GM12872 (cell line): ENCODE measurements around the gene RAD23B.

Experiments used
- TF ChIP-seq, protein P1 (sequence below): IDR thresholded peaks from 3 replicates; pipeline ENCODE4 v1.5.1; 2011; ENCODE audit warnings: low read depth, mild to moderate bottlenecking, low read length, moderate library complexity; ENCODE audit not compliant: insufficient read depth

The RAD23B gene

DNA sequence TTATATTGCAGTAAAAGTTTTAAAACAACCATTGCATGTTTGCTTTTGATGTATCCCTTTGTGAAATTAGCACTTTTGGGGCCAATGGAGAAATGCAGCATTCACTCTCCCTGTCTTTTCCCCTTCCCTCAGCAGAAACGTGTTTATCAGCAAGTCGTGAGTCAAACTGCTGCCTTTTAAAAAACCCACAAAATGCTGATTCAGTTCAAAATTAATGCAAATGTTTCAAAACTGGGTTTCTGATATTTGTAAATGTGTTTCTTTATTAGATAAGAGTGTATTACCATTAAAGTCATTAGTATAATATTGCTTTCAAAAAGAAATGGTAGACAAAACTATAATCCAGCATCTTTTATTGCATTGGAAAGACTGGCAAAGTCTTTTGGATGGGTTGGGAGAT, 47.3 kb downstream of the RAD23B start:
- TF ChIP-seq, protein P1, sequence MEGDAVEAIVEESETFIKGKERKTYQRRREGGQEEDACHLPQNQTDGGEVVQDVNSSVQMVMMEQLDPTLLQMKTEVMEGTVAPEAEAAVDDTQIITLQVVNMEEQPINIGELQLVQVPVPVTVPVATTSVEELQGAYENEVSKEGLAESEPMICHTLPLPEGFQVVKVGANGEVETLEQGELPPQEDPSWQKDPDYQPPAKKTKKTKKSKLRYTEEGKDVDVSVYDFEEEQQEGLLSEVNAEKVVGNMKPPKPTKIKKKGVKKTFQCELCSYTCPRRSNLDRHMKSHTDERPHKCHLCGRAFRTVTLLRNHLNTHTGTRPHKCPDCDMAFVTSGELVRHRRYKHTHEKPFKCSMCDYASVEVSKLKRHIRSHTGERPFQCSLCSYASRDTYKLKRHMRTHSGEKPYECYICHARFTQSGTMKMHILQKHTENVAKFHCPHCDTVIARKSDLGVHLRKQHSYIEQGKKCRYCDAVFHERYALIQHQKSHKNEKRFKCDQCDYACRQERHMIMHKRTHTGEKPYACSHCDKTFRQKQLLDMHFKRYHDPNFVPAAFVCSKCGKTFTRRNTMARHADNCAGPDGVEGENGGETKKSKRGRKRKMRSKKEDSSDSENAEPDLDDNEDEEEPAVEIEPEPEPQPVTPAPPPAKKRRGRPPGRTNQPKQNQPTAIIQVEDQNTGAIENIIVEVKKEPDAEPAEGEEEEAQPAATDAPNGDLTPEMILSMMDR = no peak

DNA sequence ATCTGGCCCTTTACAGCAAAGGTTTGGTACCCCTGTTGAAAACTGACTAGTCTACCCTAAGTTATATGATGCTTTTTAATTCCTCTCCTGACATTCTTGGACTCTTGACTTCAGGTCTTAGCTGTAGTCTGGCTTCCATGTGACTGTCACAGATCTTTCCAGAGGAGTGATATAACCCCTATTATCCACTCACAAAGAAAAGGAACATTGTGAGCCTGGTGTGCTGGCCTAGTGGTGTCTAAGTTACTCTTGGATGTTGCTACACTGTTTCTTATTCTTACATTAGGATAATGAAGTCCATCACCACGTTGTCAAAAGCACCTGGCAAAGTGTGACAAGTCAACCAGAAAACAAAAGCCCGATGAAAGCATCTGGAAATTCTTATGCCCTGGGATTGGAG, 49.8 kb downstream of the RAD23B start:
- TF ChIP-seq, protein P1 = no peak

DNA sequence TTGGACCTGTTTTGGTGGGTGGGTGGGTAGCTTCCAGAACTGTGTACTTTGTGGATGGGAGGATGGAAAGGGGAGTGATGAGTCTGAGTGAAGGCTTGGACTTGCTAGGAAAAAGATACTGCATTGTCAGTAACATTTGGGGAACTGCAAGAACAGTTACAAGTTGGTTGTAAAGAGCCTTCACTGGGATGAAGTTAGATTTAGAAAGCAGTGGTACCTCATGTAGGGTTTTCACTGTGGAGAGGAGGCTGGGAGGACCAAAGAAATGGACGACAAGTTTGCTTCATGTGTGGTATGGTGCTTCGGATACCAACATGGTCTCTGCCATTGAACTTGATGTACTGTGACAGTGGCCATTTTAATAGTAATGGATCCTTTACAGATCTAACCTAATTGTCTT, 50.3 kb downstream of the RAD23B start:
- TF ChIP-seq, protein P1 = no peak

DNA sequence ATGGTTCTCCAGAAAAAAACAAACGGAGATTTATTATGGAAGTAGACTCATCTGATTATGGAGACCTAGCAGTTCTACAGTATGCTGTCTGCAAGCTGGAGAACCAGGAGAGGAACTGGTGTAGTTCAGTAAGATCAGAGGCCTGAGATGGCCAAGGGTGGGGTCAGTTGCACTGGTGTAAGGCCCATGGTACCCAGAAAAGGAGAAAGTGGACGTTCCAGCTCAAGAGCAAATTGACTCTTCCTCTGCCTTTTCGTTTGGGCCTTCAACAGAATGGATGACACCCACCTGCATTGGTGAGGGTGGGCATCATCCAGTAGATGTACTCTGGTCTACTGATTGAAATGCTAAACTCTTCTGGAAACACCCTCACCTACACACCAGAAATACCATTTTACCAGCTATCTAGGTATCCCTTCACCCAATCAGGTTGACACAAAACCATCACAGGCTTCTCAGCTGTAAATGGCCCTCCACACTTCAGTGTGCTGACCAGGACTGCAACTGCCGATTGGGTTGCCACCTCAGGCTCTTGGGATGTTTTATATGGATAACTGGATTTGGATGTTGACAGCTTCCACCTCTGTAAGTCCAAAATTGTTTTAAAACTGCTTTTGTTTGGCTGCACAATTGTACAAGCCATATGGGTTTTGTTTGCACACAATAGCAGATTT, 51.2 kb downstream of the RAD23B start:
- TF ChIP-seq, protein P1 = no peak

DNA sequence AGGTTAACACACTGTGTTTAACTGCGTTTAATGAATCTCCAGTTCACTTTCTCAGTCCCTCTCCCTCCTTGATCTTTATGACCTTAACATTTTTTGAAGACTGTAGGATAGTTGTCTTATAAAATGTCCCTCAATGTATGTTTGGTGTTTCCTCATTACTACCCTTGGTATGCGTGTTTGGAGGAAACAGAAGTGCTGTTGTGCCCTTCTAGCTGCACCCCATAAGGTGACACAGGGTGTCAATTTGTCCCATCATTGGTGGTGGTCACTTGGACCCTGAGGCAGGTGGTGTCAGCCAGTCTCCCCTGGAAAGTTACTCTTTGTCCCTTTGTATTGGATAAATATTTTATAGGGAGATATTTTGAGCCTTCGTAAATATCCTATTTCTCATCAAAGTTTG, 52.3 kb downstream of the RAD23B start:
- TF ChIP-seq, protein P1 = no peak

DNA sequence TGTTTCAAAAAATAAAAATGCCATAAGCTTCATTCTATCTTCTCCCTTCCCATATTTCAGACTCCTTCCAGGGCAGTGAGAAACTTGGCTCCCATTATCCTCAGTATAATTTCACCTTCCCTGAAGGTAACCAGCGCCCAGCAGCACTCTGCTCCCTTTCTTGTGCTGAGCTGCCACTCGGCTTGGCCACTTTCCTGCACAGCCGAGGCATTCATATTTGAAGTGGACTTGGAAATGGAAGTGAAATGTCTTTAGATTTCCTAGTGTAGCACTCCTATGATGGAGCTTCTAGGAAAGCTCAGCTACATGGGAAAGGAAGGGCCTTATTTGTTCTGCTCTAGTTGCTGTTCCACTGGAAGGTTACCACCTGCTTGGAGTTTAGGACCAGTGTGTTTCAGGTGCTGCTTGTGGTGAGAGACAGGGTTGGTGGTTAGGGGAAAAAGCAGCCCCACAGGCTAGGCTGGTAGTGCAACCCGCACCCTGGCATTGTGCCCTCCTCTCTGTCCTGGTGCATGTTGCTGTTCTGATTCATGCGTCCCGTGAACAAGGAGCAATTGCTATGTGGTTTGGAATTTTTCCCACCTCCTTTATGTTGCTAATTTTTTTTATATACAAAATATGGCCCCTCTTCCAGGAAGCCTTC, 53.8 kb downstream of the RAD23B start:
- TF ChIP-seq, protein P1 = no peak

DNA sequence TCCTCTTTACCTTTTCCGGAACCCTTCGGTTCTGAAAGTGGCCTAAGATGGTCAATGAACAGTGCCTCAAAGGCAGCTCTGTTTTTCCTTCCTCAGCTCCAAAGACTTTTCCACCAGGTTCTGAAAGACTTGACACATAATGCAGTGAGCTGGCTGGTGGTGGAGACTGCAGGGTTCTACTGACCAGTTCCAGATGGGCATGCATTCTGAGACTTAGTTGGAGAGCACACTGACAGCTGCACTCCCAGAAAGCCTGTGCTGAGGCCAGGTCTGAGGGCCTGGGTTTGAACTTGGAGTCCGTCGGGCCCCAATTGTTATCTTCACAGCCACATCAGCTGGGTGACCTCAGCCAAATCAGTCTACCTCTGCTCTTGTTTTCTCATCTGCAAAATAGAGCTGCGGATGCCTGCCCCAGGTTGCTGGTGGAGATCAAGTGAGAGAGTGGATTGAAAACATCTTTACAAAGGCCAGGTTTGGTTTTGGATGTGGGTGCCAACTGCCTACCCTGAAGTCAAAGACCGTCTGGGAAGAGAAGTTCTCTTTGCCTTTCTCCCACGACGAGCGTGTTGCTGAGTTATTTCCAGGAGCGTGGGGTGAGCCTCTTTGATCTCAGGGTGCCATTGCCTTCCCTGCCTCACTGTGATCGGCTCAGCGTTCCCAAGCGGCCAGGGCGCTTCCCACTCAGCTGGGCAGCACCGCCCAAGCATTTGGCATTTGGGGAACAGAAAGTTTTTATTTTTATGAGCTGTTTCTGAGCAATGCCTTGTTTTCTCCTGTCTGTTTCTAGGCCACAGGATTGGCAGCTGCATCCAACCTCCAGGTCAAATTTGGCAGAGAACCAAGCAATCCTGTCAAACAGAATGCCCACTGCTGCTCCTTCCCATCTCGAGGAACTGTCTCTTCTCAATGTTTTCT, 54.9 kb downstream of the RAD23B start:
- TF ChIP-seq, protein P1 = no peak
